Osteocyte (in vitro differentiated cells): Measurements from ENCODE around the gene SNX18. TPM values are rescaled to one million over a fixed set of nuclear protein-coding genes. Genes with fewer than 3 reads are reported as not detected.
A peak's percentile ranks its signal among the peaks of the same experiment; 100 is the strongest.

ENCODE experiments used
- DNase-seq: peaks from one replicate; pipeline ENCODE4 v3.0.0; 2021; ENCODE audit warnings: mixed read lengths; ENCODE audit not compliant: unreplicated experiment; ENCODE audit errors: extremely low spot score
- H3K27ac Mint-ChIP-seq: one replicate; pipeline ENCODE4 v1.8.0; 2021; ENCODE audit warnings: mild to moderate bottlenecking, mixed read lengths; ENCODE audit not compliant: unreplicated experiment
- H3K27me3 Mint-ChIP-seq: one replicate; pipeline ENCODE4 v1.8.0; 2021; ENCODE audit warnings: mixed read lengths; ENCODE audit not compliant: unreplicated experiment
- H3K36me3 Mint-ChIP-seq: one replicate; pipeline ENCODE4 v1.8.0; 2021; ENCODE audit warnings: mixed read lengths; ENCODE audit not compliant: unreplicated experiment
- H3K4me1 Mint-ChIP-seq: one replicate; pipeline ENCODE4 v1.8.0; 2021; ENCODE audit warnings: mixed read lengths; ENCODE audit not compliant: unreplicated experiment
- H3K4me3 Mint-ChIP-seq: one replicate; pipeline ENCODE4 v1.8.0; 2021; ENCODE audit warnings: mild to moderate bottlenecking, moderate library complexity, mixed read lengths; ENCODE audit not compliant: unreplicated experiment
- H3K9me3 Mint-ChIP-seq: one replicate; pipeline ENCODE4 v1.8.0; 2021; ENCODE audit warnings: mixed read lengths; ENCODE audit not compliant: unreplicated experiment
- CTCF ChIP-seq: fragments of 200-600 bp; sonication (generic); IDR thresholded peaks from 2 replicates; pipeline ENCODE4 v1.5.0; 2021; ENCODE audit warnings: antibody characterized with exemption, mild to moderate bottlenecking, moderate library complexity
- total RNA-seq: library from RNA; stranded (reverse); gene quantifications from 2 replicates; pipeline ENCODE4 v1.2.1, GENCODE V29; 2021

Gene SNX18
- total RNA-seq, 1 donor from 2014 or later = 28.8 TPM

DNA sequence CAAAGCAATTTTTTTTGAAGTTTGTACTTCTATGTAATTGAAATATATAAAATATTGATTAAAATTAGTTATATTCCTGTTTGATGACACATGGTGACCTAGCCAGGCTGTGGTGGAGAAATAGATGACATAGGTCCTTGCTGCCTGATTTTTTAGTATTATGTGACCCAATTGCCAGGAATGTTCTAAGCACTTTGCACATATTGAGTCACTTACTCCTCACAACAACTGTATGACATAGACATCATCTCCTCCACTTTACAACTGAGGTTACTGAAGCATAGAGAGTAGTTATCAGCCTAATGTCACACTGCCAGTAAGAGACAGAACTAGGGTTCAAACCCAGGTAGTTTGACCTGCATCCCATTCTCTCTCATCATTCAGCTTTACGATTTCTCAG, 26.2 kb upstream of the SNX18 start:
- peaks cover 42% of the 10 kb centered on the region for H3K27me3 Mint-ChIP-seq
- TF ChIP-seq CTCF = no peak
- no peak overlapping the region for H3K4me3 Mint-ChIP-seq
- H3K36me3 Mint-ChIP-seq = no peaks in the 10 kb centered on the region
- H3K9me3 Mint-ChIP-seq = no peaks in the 10 kb centered on the region
- no peak for DNase-seq
- H3K4me1 Mint-ChIP-seq = no peaks in the 10 kb centered on the region
- no peak overlapping the region for H3K27ac Mint-ChIP-seq

- no peak for TF ChIP-seq CTCF
- Mint-ChIP-seq H3K27ac (no peak overlapping the region), H3K27me3 (peaks cover 42% of the 10 kb centered on the region), H3K36me3 (no peaks in the 10 kb centered on the region), H3K9me3 (no peaks in the 10 kb centered on the region), H3K4me3 (no peak overlapping the region), H3K4me1 (no peaks in the 10 kb centered on the region)
- no peak for DNase-seq
These were observed 25.4 kb upstream of the SNX18 start for GRCh38 chr5:54492178-54492577.

DNA sequence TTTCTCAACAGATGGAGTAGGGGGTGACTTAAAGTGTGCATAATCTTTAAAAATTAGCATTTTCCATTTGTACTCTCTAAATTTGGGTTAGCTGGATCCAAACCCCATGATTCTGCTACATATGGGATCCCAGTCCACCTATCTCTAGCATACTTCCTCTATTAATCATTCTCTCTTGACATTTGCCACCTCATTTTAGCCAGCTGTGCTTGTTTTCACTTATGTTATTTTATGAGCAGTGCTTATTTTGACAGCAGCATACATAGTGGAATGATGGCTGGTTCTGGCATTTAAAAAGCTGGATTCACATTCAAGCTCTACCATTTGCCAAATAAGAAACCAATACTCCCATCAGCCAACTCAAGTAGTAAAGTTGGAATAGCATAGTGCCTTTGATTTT, 22.5 kb upstream of the SNX18 start:
- Mint-ChIP-seq H3K27me3 (peaks cover 43% of the 10 kb centered on the region), H3K36me3 (no peaks in the 10 kb centered on the region)
- no peak for TF ChIP-seq CTCF

GRCh38 chr5:54514291-54514690, 3.3 kb upstream of the SNX18 start:
- no peak for DNase-seq
- Mint-ChIP-seq H3K4me3 (no peak overlapping the region), H3K9me3 (peaks cover 5% of the 10 kb centered on the region), H3K27ac (no peak overlapping the region), H3K27me3 (peaks cover 4% of the 10 kb centered on the region), H3K36me3 (no peaks in the 10 kb centered on the region), H3K4me1 (peaks cover 33% of the 10 kb centered on the region)
- TF ChIP-seq CTCF = no peak

More for the DNA sequence above, 22.5 kb upstream of the SNX18 start:
- no peak for DNase-seq
- Mint-ChIP-seq H3K4me1 (peaks cover 2% of the 10 kb centered on the region), H3K9me3 (no peaks in the 10 kb centered on the region), H3K4me3 (no peak overlapping the region), H3K27ac (no peak overlapping the region)

- peaks cover 4% of the 10 kb centered on the region for H3K36me3 Mint-ChIP-seq
- peaks cover 39% of the 10 kb centered on the region for H3K4me1 Mint-ChIP-seq
- H3K27ac Mint-ChIP-seq = peak overlapping the region; percentile 79
- no peaks in the 10 kb centered on the region for H3K9me3 Mint-ChIP-seq
- H3K27me3 Mint-ChIP-seq = no peaks in the 10 kb centered on the region
- DNase-seq = no peak
- no peak for TF ChIP-seq CTCF
- H3K4me3 Mint-ChIP-seq = no peak overlapping the region
These were observed 2.6 kb upstream of the SNX18 start for GRCh38 chr5:54514841-54515432.
